Activated naive CD8-positive, alpha-beta T cell treated with anti-CD3 and anti-CD28 coated beads for 36 hours (primary cell): ENCODE data around the gene MYO7B. TPM values are rescaled to one million over a fixed set of nuclear protein-coding genes. Genes with fewer than 3 reads are reported as not detected.

ENCODE experiments used
- DNase-seq: peaks from one replicate; pipeline ENCODE4 v3.0.0; 2021
- H3K27ac Mint-ChIP-seq: one replicate; pipeline ENCODE4 v1.8.0; 2022; ENCODE audit warnings: mild to moderate bottlenecking, moderate library complexity, mixed read lengths
- H3K27me3 Mint-ChIP-seq: one replicate; pipeline ENCODE4 v1.8.0; 2022; ENCODE audit warnings: mild to moderate bottlenecking, mixed read lengths
- H3K36me3 Mint-ChIP-seq: one replicate; pipeline ENCODE4 v1.8.0; 2021; ENCODE audit warnings: mild to moderate bottlenecking, mixed read lengths
- H3K4me1 Mint-ChIP-seq: one replicate; pipeline ENCODE4 v1.8.0; 2021; ENCODE audit warnings: mixed read lengths
- H3K4me3 Mint-ChIP-seq: one replicate; pipeline ENCODE4 v1.8.0; 2022; ENCODE audit warnings: mild to moderate bottlenecking, moderate library complexity, mixed read lengths
- H3K9me3 Mint-ChIP-seq: one replicate; pipeline ENCODE4 v1.8.0; 2022; ENCODE audit warnings: mixed read lengths
- total RNA-seq, 2 experiments: library from RNA; stranded (reverse); gene quantifications; one replicate each; pipeline ENCODE4 v1.2.3, GENCODE V29; 2021

Gene MYO7B
- total RNA-seq, 2 experiments from 2014 or later, result 0.62 to 0.88 TPM

GRCh38 chr2:127608061-127609030 is 72.9 kb downstream of the MYO7B start:
- H3K4me1 Mint-ChIP-seq, result peaks cover 8% of the 10 kb centered on the region

DNA sequence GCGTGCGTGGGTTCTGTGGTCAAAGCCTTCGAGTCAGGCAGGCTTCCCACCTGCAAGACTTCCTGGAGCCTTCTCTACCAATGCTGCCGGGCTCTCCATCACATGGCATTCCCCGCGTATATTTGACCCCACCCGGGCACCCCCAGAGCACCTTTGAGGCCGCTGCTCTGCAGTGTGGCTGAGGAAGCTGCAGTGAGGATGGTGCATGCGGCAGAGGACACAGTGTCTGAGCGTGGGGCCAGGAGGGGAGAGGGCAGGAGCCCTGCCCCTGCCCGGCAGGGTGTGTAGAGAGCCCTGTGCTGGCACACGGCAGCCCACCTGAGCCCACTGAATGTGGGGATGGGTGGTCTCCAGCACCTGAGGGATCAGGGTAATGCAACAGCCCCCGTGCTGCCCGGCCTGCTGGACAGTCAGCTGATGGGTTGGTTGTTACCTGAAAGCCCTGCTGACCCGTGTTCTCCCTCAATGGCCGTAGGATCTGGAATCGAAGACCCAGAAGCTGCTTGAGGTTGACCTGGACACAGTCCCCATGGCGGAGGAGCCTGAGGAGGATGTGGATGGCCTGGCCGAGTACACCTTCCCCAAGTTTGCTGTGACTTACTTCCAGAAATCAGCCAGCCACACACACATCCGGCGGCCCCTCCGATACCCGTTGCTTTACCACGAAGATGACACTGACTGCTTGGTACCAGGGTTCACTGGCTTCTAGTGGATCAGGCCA is 73.7 kb downstream of the MYO7B start:
- no peak overlapping the region for H3K4me3 Mint-ChIP-seq
- H3K4me1 Mint-ChIP-seq, result peaks cover 8% of the 10 kb centered on the region
- H3K27me3 Mint-ChIP-seq, result no peaks in the 10 kb centered on the region
- peaks cover 3% of the 10 kb centered on the region for H3K36me3 Mint-ChIP-seq
- no peak overlapping the region for H3K27ac Mint-ChIP-seq
- H3K9me3 Mint-ChIP-seq, result peaks cover 9% of the 10 kb centered on the region
- DNase-seq, result no peak

More at GRCh38 chr2:127608061-127609030, 72.9 kb downstream of the MYO7B start:
- H3K27me3 Mint-ChIP-seq, result no peaks in the 10 kb centered on the region
- H3K9me3 Mint-ChIP-seq, result peaks cover 5% of the 10 kb centered on the region
- no peak overlapping the region for H3K27ac Mint-ChIP-seq
- no peak for DNase-seq
- no peak overlapping the region for H3K4me3 Mint-ChIP-seq
- H3K36me3 Mint-ChIP-seq, result peaks cover 3% of the 10 kb centered on the region

DNA sequence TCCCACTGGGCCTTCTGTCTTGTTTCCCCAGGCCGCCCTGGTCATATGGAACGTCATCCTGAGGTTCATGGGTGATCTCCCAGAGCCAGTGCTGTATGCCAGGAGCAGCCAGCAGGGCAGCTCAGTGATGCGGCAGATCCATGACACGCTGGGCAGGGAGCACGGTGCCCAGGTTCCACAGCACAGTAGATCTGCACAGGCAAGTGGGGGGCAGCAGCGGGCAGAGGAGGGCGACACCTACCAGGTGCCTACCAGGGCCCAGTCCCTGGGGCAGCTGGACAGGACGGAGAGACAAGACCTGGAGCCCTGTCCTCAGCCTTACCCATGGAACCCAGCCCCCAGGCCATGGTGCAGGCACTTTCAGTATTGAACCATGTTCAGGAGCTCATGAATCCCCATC is 74.3 kb downstream of the MYO7B start:
- Mint-ChIP-seq H3K36me3 (peaks cover 3% of the 10 kb centered on the region), H3K4me3 (no peak overlapping the region), H3K27ac (no peak overlapping the region), H3K4me1 (peaks cover 5% of the 10 kb centered on the region), H3K9me3 (peaks cover 9% of the 10 kb centered on the region), H3K27me3 (no peaks in the 10 kb centered on the region)
- DNase-seq, result no peak

- Mint-ChIP-seq H3K4me3 (no peak overlapping the region), H3K27ac (no peak overlapping the region), H3K4me1 (peaks cover 5% of the 10 kb centered on the region), H3K9me3 (peaks cover 9% of the 10 kb centered on the region), H3K36me3 (peaks cover 3% of the 10 kb centered on the region), H3K27me3 (no peaks in the 10 kb centered on the region)
- no peak for DNase-seq
These were observed 75.1 kb downstream of the MYO7B start for GRCh38 chr2:127610561-127610960.

DNA sequence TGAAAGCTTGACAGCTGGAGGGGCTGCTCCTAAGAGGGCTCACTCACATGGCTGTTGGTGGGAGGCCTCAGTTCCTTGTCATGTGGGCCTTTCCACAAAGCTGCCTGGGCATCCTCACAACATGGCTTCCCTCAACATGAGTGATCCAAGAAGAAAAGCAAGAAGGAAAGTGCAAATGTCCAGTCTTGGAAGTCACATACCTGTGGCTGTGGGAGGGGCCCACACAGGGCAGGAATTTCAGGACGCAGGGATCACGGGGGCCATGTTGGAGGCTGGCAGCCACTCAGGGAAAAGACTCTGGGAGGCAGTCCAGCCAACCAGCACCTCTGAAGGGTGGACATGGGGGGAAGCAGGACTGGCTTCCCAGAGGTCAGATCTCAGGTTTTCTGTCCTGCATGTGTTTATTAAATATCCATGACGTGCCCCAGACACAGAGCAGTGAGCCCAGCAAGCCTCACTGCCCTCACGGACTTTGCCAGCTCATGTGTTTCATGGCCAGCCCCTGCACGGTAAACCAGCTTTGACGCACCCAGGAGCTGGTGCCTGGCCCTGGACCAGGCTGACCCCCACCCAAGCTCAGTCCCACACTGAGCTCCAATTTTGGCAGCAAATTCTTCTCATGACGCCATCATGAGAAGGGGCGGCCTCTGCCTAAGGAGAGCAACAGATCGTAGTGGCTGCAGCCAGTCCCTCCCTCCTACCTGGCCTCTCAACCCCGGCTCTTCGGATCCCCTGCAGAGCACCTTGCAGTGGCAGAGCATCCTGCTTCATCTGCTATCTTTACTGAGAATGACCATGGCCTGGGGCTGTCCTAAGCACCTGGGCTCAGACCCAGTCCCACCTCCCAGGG is 75.8 kb downstream of the MYO7B start:
- Mint-ChIP-seq H3K4me3 (no peak overlapping the region), H3K27ac (no peak overlapping the region), H3K4me1 (peaks cover 12% of the 10 kb centered on the region), H3K27me3 (no peaks in the 10 kb centered on the region), H3K9me3 (peaks cover 9% of the 10 kb centered on the region), H3K36me3 (peaks cover 3% of the 10 kb centered on the region)
- DNase-seq, result no peak

GRCh38 chr2:127612111-127612822 is 76.8 kb downstream of the MYO7B start:
- Mint-ChIP-seq H3K4me1 (peaks cover 18% of the 10 kb centered on the region), H3K36me3 (peaks cover 3% of the 10 kb centered on the region), H3K27me3 (no peaks in the 10 kb centered on the region), H3K4me3 (no peak overlapping the region), H3K27ac (no peak overlapping the region), H3K9me3 (peaks cover 9% of the 10 kb centered on the region)
- no peak for DNase-seq

DNA sequence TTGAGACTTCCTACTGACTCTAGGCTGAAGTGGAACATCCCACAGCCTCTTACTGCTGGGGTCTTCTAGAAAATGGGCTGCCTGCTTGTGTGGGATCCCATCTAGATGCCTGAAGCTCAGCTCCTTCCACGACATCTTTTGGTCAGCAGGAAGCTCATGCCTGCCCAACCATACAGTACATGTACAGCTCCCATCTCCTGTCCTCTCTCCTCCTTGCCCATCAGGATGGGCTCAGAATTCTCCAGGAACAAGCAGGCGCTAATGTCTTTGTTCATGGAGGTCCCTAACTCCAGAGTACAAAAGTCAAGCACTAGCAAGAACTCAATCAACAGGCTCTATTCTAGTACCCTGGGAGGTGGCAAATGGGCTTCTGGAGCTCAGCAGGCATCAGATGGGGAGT is 78.8 kb downstream of the MYO7B start:
- no peak overlapping the region for H3K4me3 Mint-ChIP-seq
- DNase-seq, result no peak
- no peak overlapping the region for H3K27ac Mint-ChIP-seq
- H3K36me3 Mint-ChIP-seq, result peaks cover 3% of the 10 kb centered on the region
- no peaks in the 10 kb centered on the region for H3K27me3 Mint-ChIP-seq
- H3K4me1 Mint-ChIP-seq, result peaks cover 18% of the 10 kb centered on the region
- H3K9me3 Mint-ChIP-seq, result peaks cover 9% of the 10 kb centered on the region

DNA sequence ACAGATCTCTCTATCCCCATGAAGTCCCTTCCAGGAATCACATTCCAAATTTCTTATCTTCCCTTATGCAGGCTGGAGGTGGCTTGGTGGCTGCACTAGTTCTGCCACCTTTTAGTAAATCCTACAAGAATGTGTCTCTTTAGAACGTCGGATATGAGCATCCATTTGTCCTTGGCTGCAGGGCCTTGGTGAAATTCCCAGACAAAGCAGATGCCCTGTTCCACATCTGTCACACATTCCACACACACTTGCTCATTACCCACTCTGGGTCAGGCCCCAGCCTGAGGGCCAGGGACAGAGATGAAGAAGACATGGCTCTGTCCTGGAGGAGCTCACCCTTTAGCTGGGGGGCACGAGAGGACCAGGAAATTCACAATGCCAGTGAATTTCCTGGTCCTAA is 79.2 kb downstream of the MYO7B start:
- Mint-ChIP-seq H3K4me1 (peaks cover 14% of the 10 kb centered on the region), H3K36me3 (peaks cover 3% of the 10 kb centered on the region), H3K27ac (no peak overlapping the region), H3K4me3 (no peak overlapping the region), H3K27me3 (no peaks in the 10 kb centered on the region), H3K9me3 (peaks cover 9% of the 10 kb centered on the region)
- DNase-seq, result no peak

DNA sequence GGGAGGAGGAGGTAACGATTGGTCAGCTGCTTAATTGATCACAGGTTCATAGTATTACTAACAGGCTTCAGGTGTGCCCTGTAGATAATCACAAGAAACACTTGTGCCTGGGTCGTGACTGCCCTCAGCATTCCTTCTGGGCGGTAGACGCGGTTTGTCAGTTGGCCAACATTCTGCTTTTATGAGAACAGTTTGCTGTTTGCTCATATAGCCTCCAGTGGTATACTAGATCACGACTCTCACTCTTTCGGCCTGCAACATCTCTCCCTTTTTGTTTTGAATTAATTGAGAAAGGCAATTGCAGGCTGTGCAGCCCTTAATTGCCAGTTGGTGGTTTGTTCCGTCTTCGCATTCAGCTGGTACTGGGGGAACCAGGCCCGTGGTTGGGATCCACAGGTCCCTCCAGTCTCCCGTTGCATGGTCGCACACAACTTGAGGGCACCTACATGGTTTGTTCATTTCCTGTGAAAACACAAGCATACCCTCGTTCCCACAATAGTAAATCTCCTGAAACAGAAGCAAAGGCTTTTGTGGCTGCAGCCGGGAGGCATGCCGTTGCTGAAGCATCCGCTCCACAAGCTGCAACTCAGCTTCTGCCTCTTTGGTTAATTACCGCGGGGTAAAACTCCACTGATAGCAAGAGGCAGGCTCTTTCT is 80.2 kb downstream of the MYO7B start:
- no peak for DNase-seq
- Mint-ChIP-seq H3K9me3 (peaks cover 9% of the 10 kb centered on the region), H3K4me1 (peaks cover 13% of the 10 kb centered on the region), H3K4me3 (peak overlapping the region; percentile 20), H3K36me3 (peaks cover 3% of the 10 kb centered on the region), H3K27ac (no peak overlapping the region), H3K27me3 (no peaks in the 10 kb centered on the region)

DNA sequence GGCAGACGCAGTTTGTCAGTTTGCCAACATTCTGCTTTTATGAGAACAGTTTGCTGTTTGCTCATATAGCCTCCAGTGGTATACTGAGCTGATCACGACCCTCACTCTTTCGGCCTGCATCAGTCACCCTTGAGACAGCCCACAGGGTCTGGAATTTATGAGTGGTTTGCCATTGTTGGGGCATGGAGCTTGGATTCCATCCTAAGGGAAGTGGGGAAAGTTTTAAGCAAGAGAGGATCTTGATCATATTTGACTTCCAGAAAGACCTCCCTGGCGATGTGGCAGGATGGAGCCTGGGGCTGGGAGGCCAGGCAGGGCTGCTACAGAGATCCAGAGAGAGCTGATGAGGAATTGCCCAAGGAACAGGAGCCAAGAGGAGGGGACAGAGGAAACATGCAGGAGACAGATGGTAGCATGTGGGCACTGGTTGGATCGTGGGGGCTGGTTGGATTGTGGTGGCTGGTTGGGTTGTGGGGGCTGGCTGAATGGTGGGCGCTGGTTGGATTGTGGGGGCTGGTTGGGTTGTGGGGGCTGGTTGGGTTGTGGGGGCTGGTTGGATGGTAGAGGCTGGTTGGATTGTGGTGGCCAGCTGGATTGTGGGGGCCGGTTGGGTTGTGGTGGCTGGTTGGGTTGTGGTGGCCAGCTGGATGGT is 83.2 kb downstream of the MYO7B start:
- no peaks in the 10 kb centered on the region for H3K36me3 Mint-ChIP-seq
- peaks cover 13% of the 10 kb centered on the region for H3K4me1 Mint-ChIP-seq
- H3K27ac Mint-ChIP-seq, result no peak overlapping the region
- H3K4me3 Mint-ChIP-seq, result no peak overlapping the region
- peaks cover 4% of the 10 kb centered on the region for H3K9me3 Mint-ChIP-seq
- DNase-seq, result no peak
- H3K27me3 Mint-ChIP-seq, result no peaks in the 10 kb centered on the region

GRCh38 chr2:127619203-127619590 is 83.7 kb downstream of the MYO7B start:
- Mint-ChIP-seq H3K9me3 (no peaks in the 10 kb centered on the region), H3K27ac (no peak overlapping the region), H3K4me1 (peaks cover 13% of the 10 kb centered on the region), H3K27me3 (no peaks in the 10 kb centered on the region), H3K36me3 (no peaks in the 10 kb centered on the region), H3K4me3 (no peak overlapping the region)
- no peak for DNase-seq

DNA sequence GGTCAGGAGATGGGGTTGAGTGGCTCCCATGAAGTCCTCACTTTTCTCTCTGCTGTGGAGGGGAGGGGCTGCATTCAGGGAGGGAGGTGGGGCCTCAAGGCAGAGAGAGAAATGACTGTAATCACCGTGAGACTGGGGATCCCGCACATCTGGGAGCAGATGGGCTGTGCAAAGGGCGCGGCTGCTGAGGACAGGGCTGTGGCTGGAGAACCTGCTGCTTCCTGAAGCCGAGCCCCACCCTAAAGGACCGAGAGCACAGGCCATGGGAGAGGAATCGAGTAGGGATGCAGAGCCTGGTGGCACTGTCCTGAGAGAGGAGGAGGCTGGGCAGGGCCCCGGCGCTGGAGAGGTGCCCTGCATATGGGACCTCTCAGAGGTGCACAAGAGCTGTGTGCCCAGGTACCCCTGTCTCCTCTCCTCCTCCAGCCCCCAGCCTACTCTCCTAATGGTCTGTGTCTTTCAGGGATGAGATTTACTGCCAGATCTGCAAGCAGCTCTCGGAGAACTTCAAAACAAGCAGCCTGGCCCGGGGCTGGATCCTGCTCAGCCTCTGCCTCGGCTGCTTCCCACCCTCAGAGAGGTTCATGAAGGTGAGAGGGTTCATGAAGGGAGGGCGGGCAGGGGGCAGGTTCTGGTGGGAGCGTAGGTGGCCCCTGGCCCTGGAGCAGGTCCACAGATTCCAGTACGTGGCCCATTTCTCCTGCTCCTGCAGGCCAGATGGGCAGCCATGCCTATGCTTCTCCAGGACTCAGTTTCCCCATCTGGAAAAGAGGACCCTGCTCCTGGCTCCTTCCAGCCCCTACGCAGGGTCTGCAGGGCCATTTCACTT is 84.6 kb downstream of the MYO7B start:
- H3K9me3 Mint-ChIP-seq, result no peaks in the 10 kb centered on the region
- H3K27me3 Mint-ChIP-seq, result no peaks in the 10 kb centered on the region
- no peak for DNase-seq
- no peaks in the 10 kb centered on the region for H3K36me3 Mint-ChIP-seq
- H3K4me1 Mint-ChIP-seq, result peaks cover 13% of the 10 kb centered on the region
- no peak overlapping the region for H3K27ac Mint-ChIP-seq
- H3K4me3 Mint-ChIP-seq, result no peak overlapping the region

GRCh38 chr2:127620866-127621265 is 85.4 kb downstream of the MYO7B start:
- H3K27me3 Mint-ChIP-seq, result no peaks in the 10 kb centered on the region
- DNase-seq, result no peak
- no peaks in the 10 kb centered on the region for H3K36me3 Mint-ChIP-seq
- H3K4me1 Mint-ChIP-seq, result peaks cover 10% of the 10 kb centered on the region
- H3K4me3 Mint-ChIP-seq, result no peak overlapping the region
- no peaks in the 10 kb centered on the region for H3K9me3 Mint-ChIP-seq
- no peak overlapping the region for H3K27ac Mint-ChIP-seq
